HCT116 (cell line): ENCODE results near the gene APBA1. TPM values are rescaled to one million over a fixed set of nuclear protein-coding genes. Genes with fewer than 3 reads are reported as not detected.

ENCODE experiments used
- ATAC-seq: fragments of 200-7000 bp; cut with Tn5 transposase; 2 replicates; pipeline ENCODE4 v1.9.1; 2020; ENCODE audit warnings: mild to moderate bottlenecking, moderate library complexity
- BruUV-seq: library from RNA; stranded (reverse); fragments of 400-500 nt; replicated peaks from 2 replicates; lab custom pipeline; 2021; lab: Mats Ljungman, UMichigan
- CTCF ChIA-PET: fragments of 300-600 bp; sonication (Branson Sonifier 250); formaldehyde crosslinking; loops from one replicate; lab custom pipeline; 2021; ENCODE audit warnings: antibody characterized with exemption; lab: Charles Lee
- POLR2A ChIA-PET: fragments of 300-600, 350-600 bp; sonication (Branson Sonifier 250); formaldehyde crosslinking; loops from one replicate; lab custom pipeline; 2021; ENCODE audit warnings: antibody characterized with exemption; lab: Charles Lee
- RAD21 ChIA-PET, 2 experiments: fragments of 300-600 bp; sonication (Branson Sonifier 250); formaldehyde crosslinking; loops; one replicate each; lab custom pipeline; 2023; ENCODE audit warnings: low total read pairs in 2 of 2; ENCODE audit not compliant: uncharacterized antibody in 2 of 2, unreplicated experiment in 2 of 2, low non-redundant PET in 1 of 2; lab: Charles Lee
- DNase-seq: peaks from one replicate; pipeline ENCODE4 v3.0.0-alpha.2; 2010; ENCODE audit warnings: low read depth, low spot score
- H2AFZ ChIP-seq: fragments of 200-600 bp; shearing (Covaris generic), sonication (generic); 2 replicates; pipeline ENCODE4 v1.6.1; 2017; ENCODE audit warnings: low read depth, mixed run types, mixed read lengths, antibody characterized with exemption, low read length; ENCODE audit not compliant: poor library complexity, severe bottlenecking
- H3K27ac ChIP-seq: 2 replicates; pipeline ENCODE4 v1.5.1; 2012; ENCODE audit warnings: low read depth, low read length
- H3K27me3 ChIP-seq: fragments of 200-600 bp; sonication (generic); 2 replicates; pipeline ENCODE4 v1.6.1; 2016; ENCODE audit warnings: mixed run types, low read length, mixed read lengths; ENCODE audit not compliant: insufficient read depth
- H3K36me3 ChIP-seq, 2 experiments: fragments of 200-500 bp in 1 of 2; fragments of 200-600 bp in 1 of 2; sonication (Bioruptor generic) in 1 of 2; sonication (generic) in 1 of 2; 2 replicates each; pipeline versions ENCODE4 v1.5.1 to v1.6.1; 2014 to 2016; ENCODE audit warnings: low read length in 2 of 2, inconsistent platforms in 1 of 2, mixed read lengths in 1 of 2, mixed run types in 1 of 2; ENCODE audit not compliant: insufficient read depth in 2 of 2, control insufficient read depth in 1 of 2
- H3K4me1 ChIP-seq, 2 experiments: fragments of 200-600 bp in 1 of 2; sonication (generic) in 1 of 2; 2 replicates each; pipeline versions ENCODE4 v1.5.1 to v1.6.1; 2012 to 2017; ENCODE audit warnings: low read length in 2 of 2, inconsistent platforms in 1 of 2, mild to moderate bottlenecking in 1 of 2, mixed read lengths in 1 of 2, mixed run types in 1 of 2, moderate library complexity in 1 of 2; ENCODE audit not compliant: insufficient read depth in 2 of 2, control insufficient read depth in 1 of 2
- H3K4me2 ChIP-seq: fragments of 200-600 bp; sonication (generic); 2 replicates; pipeline ENCODE4 v1.6.1; 2017; ENCODE audit warnings: mixed run types, low read length, mixed read lengths
- H3K4me3 ChIP-seq, 2 experiments: fragments of 200-600 bp in 1 of 2; sonication (generic) in 1 of 2; replicated peaks in 1 of 2; 2 replicates each; pipeline ENCODE4 v1.5.1; 2011 to 2016; ENCODE audit warnings: low read length in 2 of 2, control low read depth in 1 of 2, low read depth in 1 of 2, mild to moderate bottlenecking in 1 of 2, mixed read lengths in 1 of 2, mixed run types in 1 of 2
- H3K79me2 ChIP-seq: fragments of 200-600 bp; sonication (generic); 2 replicates; pipeline ENCODE4 v1.6.1; 2017; ENCODE audit warnings: mild to moderate bottlenecking, mixed run types, low read length, moderate library complexity, mixed read lengths; ENCODE audit not compliant: insufficient read depth
- H3K9ac ChIP-seq: fragments of 200-600 bp; sonication (generic); 2 replicates; pipeline ENCODE4 v1.6.1; 2016; ENCODE audit warnings: low read length, mixed read lengths
- H3K9me2 ChIP-seq: fragments of 200-600 bp; sonication (generic), shearing (Covaris generic); 2 replicates; pipeline ENCODE4 v1.6.1; 2017; ENCODE audit warnings: mixed run types, mild to moderate bottlenecking, moderate library complexity; ENCODE audit not compliant: insufficient read depth
- H3K9me3 ChIP-seq, 2 experiments: fragments of 200-500 bp in 1 of 2; fragments of 200-600 bp in 1 of 2; sonication (Bioruptor generic) in 1 of 2; sonication (generic) in 1 of 2; 2 replicates each; pipeline ENCODE4 v1.6.1; 2014 to 2017; ENCODE audit warnings: low read length in 2 of 2, mixed read lengths in 2 of 2, inconsistent platforms in 1 of 2, low read depth in 1 of 2, mild to moderate bottlenecking in 1 of 2, mixed run types in 1 of 2, moderate library complexity in 1 of 2; ENCODE audit not compliant: control insufficient read depth in 1 of 2, insufficient read depth in 1 of 2
- H4K20me1 ChIP-seq: fragments of 200-600 bp; sonication (generic), shearing (Covaris generic); 2 replicates; pipeline ENCODE4 v1.6.1; 2017; ENCODE audit warnings: mixed run types, mild to moderate bottlenecking, moderate library complexity; ENCODE audit not compliant: insufficient read depth
- CEBPB ChIP-seq: IDR thresholded peaks from 2 replicates; pipeline ENCODE4 v1.6.1; 2012; ENCODE audit warnings: low read depth
- CTCF ChIP-seq, 3 experiments: fragments of 200-600 bp in 1 of 3; sonication (generic) in 1 of 3; IDR thresholded peaks in 2 of 3; conservative IDR thresholded peaks in 1 of 3; 2 replicates each; pipeline ENCODE4 v1.5.1; 2012 to 2017; ENCODE audit warnings: low read depth in 2 of 3, low read length in 2 of 3, antibody characterized with exemption in 1 of 3, borderline replicate concordance in 1 of 3, control low read depth in 1 of 3, mild to moderate bottlenecking in 1 of 3, mixed read lengths in 1 of 3, mixed run types in 1 of 3, moderate library complexity in 1 of 3; ENCODE audit not compliant: insufficient read depth in 1 of 3
- EGR1 ChIP-seq: IDR thresholded peaks from 2 replicates; pipeline ENCODE4 v1.6.1; 2012; ENCODE audit warnings: low read depth
- ELF1 ChIP-seq: IDR thresholded peaks from 2 replicates; pipeline ENCODE4 v1.6.1; 2012; ENCODE audit warnings: low read depth, borderline replicate concordance
- EZH2phosphoT487 ChIP-seq: fragments of 200-600 bp; IDR thresholded peaks from 2 replicates; pipeline ENCODE4 v1.6.1; 2018; ENCODE audit warnings: antibody characterized with exemption, borderline replicate concordance
- FOSL1 ChIP-seq: IDR thresholded peaks from 2 replicates; pipeline ENCODE4 v1.6.1; 2012; ENCODE audit warnings: low read depth
- JUND ChIP-seq: IDR thresholded peaks from 2 replicates; pipeline ENCODE4 v1.6.1; 2012
- POLR2A ChIP-seq: IDR thresholded peaks from 2 replicates; pipeline ENCODE4 v1.7.0; 2011; ENCODE audit warnings: borderline replicate concordance; ENCODE audit not compliant: insufficient read depth, insufficient read length; ENCODE audit errors: extremely low read depth
- SIN3A ChIP-seq: IDR thresholded peaks from 2 replicates; pipeline ENCODE4 v1.6.1; 2012; ENCODE audit warnings: low read depth
- SP1 ChIP-seq: IDR thresholded peaks from 2 replicates; pipeline ENCODE4 v1.6.1; 2012; ENCODE audit warnings: low read depth
- SRF ChIP-seq: IDR thresholded peaks from 2 replicates; pipeline ENCODE4 v1.6.1; 2012; ENCODE audit warnings: low read depth
- TCF7L2 ChIP-seq: IDR thresholded peaks from 2 replicates; pipeline ENCODE4 v1.7.0; 2011; ENCODE audit warnings: borderline replicate concordance, inconsistent platforms; ENCODE audit not compliant: insufficient read depth, insufficient read length; ENCODE audit errors: extremely low read depth
- YY1 ChIP-seq: IDR thresholded peaks from 2 replicates; pipeline ENCODE4 v1.6.1; 2011; ENCODE audit warnings: low read length, low read depth, moderate library complexity, mild to moderate bottlenecking; ENCODE audit not compliant: insufficient replicate concordance; ENCODE audit errors: extremely low read depth
- ZBTB33 ChIP-seq: IDR thresholded peaks from 2 replicates; pipeline ENCODE4 v1.6.1; 2011; ENCODE audit warnings: mild to moderate bottlenecking, low read length, moderate library complexity; ENCODE audit not compliant: insufficient replicate concordance; ENCODE audit errors: extremely low read depth
- ZFX ChIP-seq: fragments of 450-650 bp; IDR thresholded peaks from 2 replicates; pipeline ENCODE4 v1.6.1; 2017
- intact Hi-C: fragments of 100-400 bp; cut with micrococcal nuclease; formaldehyde crosslinking; loops from 2 replicates; pipeline ENCODE4 v1.10.0; 2022
- total RNA-seq: library from RNA; stranded (reverse); gene quantifications from one replicate; pipeline ENCODE4 v1.2.1, GENCODE V29; 2021; ENCODE audit not compliant: unreplicated experiment
- TF ChIP-seq, protein P1 (sequence below): IDR thresholded peaks from 2 replicates; pipeline ENCODE4 v1.6.1; 2012
- TF ChIP-seq, protein P2 (sequence below): IDR thresholded peaks from 2 replicates; pipeline ENCODE4 v1.6.1; 2012; ENCODE audit warnings: low read depth

Gene APBA1
- total RNA-seq, 1 experiment from 2014 or later: 0.20 TPM

- ChIA-PET CTCF (no interaction called here), RAD21 (no interaction called here), POLR2A (no interaction called here)
- Histone ChIP-seq H3K27me3 (peaks cover 30% of the 10 kb centered on the region; the same call in 1 of the 2 replicates), H4K20me1 (no peaks in the 10 kb centered on the region), H3K4me3 (no peak overlapping the region), H3K79me2 (no peaks in the 10 kb centered on the region), H3K4me1 (no peaks in the 10 kb centered on the region), H3K27ac (no peak overlapping the region), H3K9me3 (no peaks in the 10 kb centered on the region), H2AFZ (no peak overlapping the region), H3K9me2 (no peaks in the 10 kb centered on the region), H3K4me2 (no peak overlapping the region), H3K36me3 (no peaks in the 10 kb centered on the region), H3K9ac (no peak overlapping the region)
- intact Hi-C loops: no loop called here
- DNase-seq (no peak), ATAC-seq (no peak)
- BruUV-seq: no TSS peak
- TF ChIP-seq SIN3A (no peak), ZBTB33 (no peak), JUND (no peak), EZH2phosphoT487 (no peak), POLR2A (no peak), FOSL1 (no peak), TCF7L2 (no peak), ELF1 (no peak), ZFX (no peak), CTCF (IDR thresholded peaks at IDR 0.05 in 2 of 3, conservative IDR thresholded peaks at IDR 0.05 in 1 of 3; ENCODE audit: borderline replicate concordance in 1 of 3, insufficient read depth in 1 of 3, low read depth in 2 of 3, low read length in 2 of 3) (no peak), SRF (no peak), YY1 (no peak), EGR1 (no peak), SP1 (no peak), CEBPB (no peak)
- TF ChIP-seq, protein P1, sequence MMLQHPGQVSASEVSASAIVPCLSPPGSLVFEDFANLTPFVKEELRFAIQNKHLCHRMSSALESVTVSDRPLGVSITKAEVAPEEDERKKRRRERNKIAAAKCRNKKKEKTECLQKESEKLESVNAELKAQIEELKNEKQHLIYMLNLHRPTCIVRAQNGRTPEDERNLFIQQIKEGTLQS: no peak
- TF ChIP-seq, protein P2, sequence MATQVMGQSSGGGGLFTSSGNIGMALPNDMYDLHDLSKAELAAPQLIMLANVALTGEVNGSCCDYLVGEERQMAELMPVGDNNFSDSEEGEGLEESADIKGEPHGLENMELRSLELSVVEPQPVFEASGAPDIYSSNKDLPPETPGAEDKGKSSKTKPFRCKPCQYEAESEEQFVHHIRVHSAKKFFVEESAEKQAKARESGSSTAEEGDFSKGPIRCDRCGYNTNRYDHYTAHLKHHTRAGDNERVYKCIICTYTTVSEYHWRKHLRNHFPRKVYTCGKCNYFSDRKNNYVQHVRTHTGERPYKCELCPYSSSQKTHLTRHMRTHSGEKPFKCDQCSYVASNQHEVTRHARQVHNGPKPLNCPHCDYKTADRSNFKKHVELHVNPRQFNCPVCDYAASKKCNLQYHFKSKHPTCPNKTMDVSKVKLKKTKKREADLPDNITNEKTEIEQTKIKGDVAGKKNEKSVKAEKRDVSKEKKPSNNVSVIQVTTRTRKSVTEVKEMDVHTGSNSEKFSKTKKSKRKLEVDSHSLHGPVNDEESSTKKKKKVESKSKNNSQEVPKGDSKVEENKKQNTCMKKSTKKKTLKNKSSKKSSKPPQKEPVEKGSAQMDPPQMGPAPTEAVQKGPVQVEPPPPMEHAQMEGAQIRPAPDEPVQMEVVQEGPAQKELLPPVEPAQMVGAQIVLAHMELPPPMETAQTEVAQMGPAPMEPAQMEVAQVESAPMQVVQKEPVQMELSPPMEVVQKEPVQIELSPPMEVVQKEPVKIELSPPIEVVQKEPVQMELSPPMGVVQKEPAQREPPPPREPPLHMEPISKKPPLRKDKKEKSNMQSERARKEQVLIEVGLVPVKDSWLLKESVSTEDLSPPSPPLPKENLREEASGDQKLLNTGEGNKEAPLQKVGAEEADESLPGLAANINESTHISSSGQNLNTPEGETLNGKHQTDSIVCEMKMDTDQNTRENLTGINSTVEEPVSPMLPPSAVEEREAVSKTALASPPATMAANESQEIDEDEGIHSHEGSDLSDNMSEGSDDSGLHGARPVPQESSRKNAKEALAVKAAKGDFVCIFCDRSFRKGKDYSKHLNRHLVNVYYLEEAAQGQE: no peak
Measured at GRCh38 chr9:69442486-69442885, 229.7 kb downstream of the APBA1 start.
